KMS-11 (cell line): ENCODE data around the gene HMX2.

ENCODE experiments used
- H2AFZ ChIP-seq: fragments of 200-600 bp; sonication (generic); 2 replicates; pipeline ENCODE4 v1.6.1; 2016; ENCODE audit warnings: antibody characterized with exemption, mixed run types, low read depth
- H3K27ac ChIP-seq: fragments of 200-600 bp; sonication (generic); 2 replicates; pipeline ENCODE4 v1.6.1; 2016; ENCODE audit warnings: mild to moderate bottlenecking, mixed run types
- H3K27me3 ChIP-seq: fragments of 200-600 bp; sonication (generic); 2 replicates; pipeline ENCODE4 v1.6.1; 2017; ENCODE audit warnings: mild to moderate bottlenecking, low read depth, mixed run types, moderate library complexity; ENCODE audit not compliant: insufficient read depth
- H3K36me3 ChIP-seq: fragments of 200-600 bp; sonication (generic); 2 replicates; pipeline ENCODE4 v1.6.1; 2017; ENCODE audit warnings: mild to moderate bottlenecking, mixed run types; ENCODE audit not compliant: insufficient read depth
- H3K4me1 ChIP-seq: fragments of 200-600 bp; sonication (generic); 2 replicates; pipeline ENCODE4 v1.6.1; 2016; ENCODE audit warnings: mild to moderate bottlenecking, low read depth, mixed run types; ENCODE audit not compliant: poor library complexity, severe bottlenecking
- H3K4me2 ChIP-seq: fragments of 200-600 bp; sonication (generic); 2 replicates; pipeline ENCODE4 v1.7.0; 2016; ENCODE audit warnings: mild to moderate bottlenecking, mixed run types
- H3K4me3 ChIP-seq: fragments of 200-600 bp; sonication (generic); IDR thresholded peaks from 2 replicates; pipeline ENCODE4 v1.6.1; 2017; ENCODE audit warnings: low read depth, low read length, mixed read lengths; ENCODE audit not compliant: insufficient read depth
- H3K79me2 ChIP-seq: fragments of 200-600 bp; sonication (generic); 2 replicates; pipeline ENCODE4 v1.6.1; 2016; ENCODE audit warnings: low read depth, mixed run types; ENCODE audit not compliant: insufficient read depth
- H3K9ac ChIP-seq: fragments of 200-600 bp; sonication (generic); 2 replicates; pipeline ENCODE4 v1.6.1; 2016; ENCODE audit warnings: mild to moderate bottlenecking, mixed run types
- H4K20me1 ChIP-seq: fragments of 200-600 bp; sonication (generic); 2 replicates; pipeline ENCODE4 v1.6.1; 2016; ENCODE audit warnings: mild to moderate bottlenecking, mixed run types; ENCODE audit not compliant: insufficient read depth
- TF ChIP-seq, protein P1 (sequence below): fragments of 200-600 bp; sonication (generic); conservative IDR thresholded peaks from 2 replicates; pipeline ENCODE4 v1.6.1; 2017; ENCODE audit warnings: low read depth, mild to moderate bottlenecking, antibody characterized with exemption, low read length, moderate library complexity, mixed read lengths

HMX2 gene

GRCh38 chr10:123126246-123126645 lies 21.7 kb upstream of the HMX2 start:
- Histone ChIP-seq H3K27ac (no peak overlapping the region), H4K20me1 (no peaks in the 10 kb centered on the region), H3K9ac (no peak overlapping the region), H3K4me3 (no peak overlapping the region), H3K79me2 (no peaks in the 10 kb centered on the region), H3K27me3 (no peaks in the 10 kb centered on the region), H3K4me2 (no peak overlapping the region), H3K36me3 (no peaks in the 10 kb centered on the region), H3K4me1 (no peaks in the 10 kb centered on the region), H2AFZ (no peak overlapping the region)
- TF ChIP-seq, protein P1, sequence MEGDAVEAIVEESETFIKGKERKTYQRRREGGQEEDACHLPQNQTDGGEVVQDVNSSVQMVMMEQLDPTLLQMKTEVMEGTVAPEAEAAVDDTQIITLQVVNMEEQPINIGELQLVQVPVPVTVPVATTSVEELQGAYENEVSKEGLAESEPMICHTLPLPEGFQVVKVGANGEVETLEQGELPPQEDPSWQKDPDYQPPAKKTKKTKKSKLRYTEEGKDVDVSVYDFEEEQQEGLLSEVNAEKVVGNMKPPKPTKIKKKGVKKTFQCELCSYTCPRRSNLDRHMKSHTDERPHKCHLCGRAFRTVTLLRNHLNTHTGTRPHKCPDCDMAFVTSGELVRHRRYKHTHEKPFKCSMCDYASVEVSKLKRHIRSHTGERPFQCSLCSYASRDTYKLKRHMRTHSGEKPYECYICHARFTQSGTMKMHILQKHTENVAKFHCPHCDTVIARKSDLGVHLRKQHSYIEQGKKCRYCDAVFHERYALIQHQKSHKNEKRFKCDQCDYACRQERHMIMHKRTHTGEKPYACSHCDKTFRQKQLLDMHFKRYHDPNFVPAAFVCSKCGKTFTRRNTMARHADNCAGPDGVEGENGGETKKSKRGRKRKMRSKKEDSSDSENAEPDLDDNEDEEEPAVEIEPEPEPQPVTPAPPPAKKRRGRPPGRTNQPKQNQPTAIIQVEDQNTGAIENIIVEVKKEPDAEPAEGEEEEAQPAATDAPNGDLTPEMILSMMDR = no peak

GRCh38 chr10:123129618-123130271 lies 18.2 kb upstream of the HMX2 start:
- H3K4me2 ChIP-seq = no peak overlapping the region
- no peak overlapping the region for H3K9ac ChIP-seq
- TF ChIP-seq, protein P1 = no peak
- H3K4me3 ChIP-seq = no peak overlapping the region
- no peaks in the 10 kb centered on the region for H4K20me1 ChIP-seq
- H3K4me1 ChIP-seq = no peaks in the 10 kb centered on the region
- no peak overlapping the region for H2AFZ ChIP-seq
- H3K27ac ChIP-seq = no peak overlapping the region
- no peaks in the 10 kb centered on the region for H3K27me3 ChIP-seq
- no peaks in the 10 kb centered on the region for H3K79me2 ChIP-seq
- H3K36me3 ChIP-seq = no peaks in the 10 kb centered on the region

DNA sequence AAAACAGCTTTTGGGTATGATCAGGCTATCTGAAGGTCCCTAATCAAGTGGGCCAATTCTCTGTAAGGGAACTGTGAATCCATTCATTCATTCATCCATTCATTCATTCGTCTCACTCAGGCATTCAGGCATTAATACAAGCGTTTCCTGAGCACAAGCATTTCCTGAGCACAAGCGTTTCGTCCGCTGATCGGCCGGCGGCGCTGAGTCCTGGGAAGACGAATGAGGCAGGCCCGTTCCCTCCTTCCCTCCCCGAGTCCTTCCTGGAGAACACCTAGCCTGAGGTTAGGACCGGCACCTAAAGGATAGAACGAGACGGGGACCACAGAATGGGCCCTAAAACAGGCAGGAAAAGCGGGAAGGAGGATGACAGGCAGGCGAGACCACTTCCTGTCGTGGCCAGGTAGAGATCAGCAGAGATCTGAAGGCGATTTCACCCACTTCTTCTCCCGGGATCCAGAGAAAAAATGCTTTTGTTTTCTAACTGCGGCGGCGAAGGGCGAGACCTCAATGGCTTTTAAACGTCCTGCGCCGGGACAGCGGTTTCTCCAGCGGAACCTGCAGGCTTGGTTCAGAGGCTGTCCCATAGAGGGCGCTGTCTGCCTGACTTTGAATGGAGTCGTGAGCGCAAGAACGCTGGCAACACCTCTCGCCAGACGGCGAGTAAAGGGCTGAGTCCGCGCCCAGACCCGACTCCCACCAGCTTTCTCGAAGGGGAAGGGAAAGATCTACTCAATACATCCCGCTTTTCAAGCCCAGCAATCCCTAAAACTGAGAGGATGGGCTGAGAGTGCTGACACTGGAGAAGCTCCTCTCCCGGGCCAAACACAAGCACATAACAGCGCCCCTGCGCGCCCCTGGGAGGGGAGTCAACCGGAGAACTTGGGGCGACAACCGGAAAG lies 15.1 kb upstream of the HMX2 start:
- H3K4me3 ChIP-seq = no peak overlapping the region
- H3K4me2 ChIP-seq = peak overlapping the region; percentile 18; the same call in 1 of the 2 replicates

GRCh38 chr10:123133541-123134342 lies 14.2 kb upstream of the HMX2 start:
- Histone ChIP-seq H3K27ac (no peak overlapping the region), H3K9ac (no peak overlapping the region), H3K79me2 (no peaks in the 10 kb centered on the region), H4K20me1 (no peaks in the 10 kb centered on the region), H3K36me3 (no peaks in the 10 kb centered on the region), H3K4me1 (no peaks in the 10 kb centered on the region), H3K4me2 (peak overlapping the region; percentile 18; the same call in 1 of the 2 replicates), H3K4me3 (no peak overlapping the region), H2AFZ (peak overlapping the region; percentile 44; the same call in 1 of the 2 replicates), H3K27me3 (no peaks in the 10 kb centered on the region)
- TF ChIP-seq, protein P1 = no peak

More for the DNA sequence above, 15.1 kb upstream of the HMX2 start:
- H3K79me2 ChIP-seq = no peaks in the 10 kb centered on the region
- no peaks in the 10 kb centered on the region for H3K36me3 ChIP-seq
- no peaks in the 10 kb centered on the region for H4K20me1 ChIP-seq
- no peak overlapping the region for H3K9ac ChIP-seq
- H3K27ac ChIP-seq = no peak overlapping the region
- TF ChIP-seq, protein P1 = peak; percentile 85
- H3K4me1 ChIP-seq = no peaks in the 10 kb centered on the region
- H3K27me3 ChIP-seq = no peaks in the 10 kb centered on the region
- H2AFZ ChIP-seq = peak overlapping the region; percentile 44; the same call in 1 of the 2 replicates
